NCI-H460 (cell line): Measurements from ENCODE around the gene KRT5. TPM values are rescaled to one million over a fixed set of nuclear protein-coding genes. Genes with fewer than 3 reads are reported as not detected.

Experiments used
- DNase-seq: peaks from one replicate; pipeline ENCODE4 v3.0.0-alpha.2; 2016; ENCODE audit warnings: low read depth; ENCODE audit errors: extremely low read depth
- total RNA-seq: library from RNA; depleted of rRNA; stranded (reverse); fragments of >200 nt; shearing (Covaris generic); gene quantifications from 2 replicates; pipeline ENCODE4 v1.2.3, GENCODE V29; 2014

The KRT5 gene
- total RNA-seq, 1 experiment from 2014 or later, result not detected

DNA sequence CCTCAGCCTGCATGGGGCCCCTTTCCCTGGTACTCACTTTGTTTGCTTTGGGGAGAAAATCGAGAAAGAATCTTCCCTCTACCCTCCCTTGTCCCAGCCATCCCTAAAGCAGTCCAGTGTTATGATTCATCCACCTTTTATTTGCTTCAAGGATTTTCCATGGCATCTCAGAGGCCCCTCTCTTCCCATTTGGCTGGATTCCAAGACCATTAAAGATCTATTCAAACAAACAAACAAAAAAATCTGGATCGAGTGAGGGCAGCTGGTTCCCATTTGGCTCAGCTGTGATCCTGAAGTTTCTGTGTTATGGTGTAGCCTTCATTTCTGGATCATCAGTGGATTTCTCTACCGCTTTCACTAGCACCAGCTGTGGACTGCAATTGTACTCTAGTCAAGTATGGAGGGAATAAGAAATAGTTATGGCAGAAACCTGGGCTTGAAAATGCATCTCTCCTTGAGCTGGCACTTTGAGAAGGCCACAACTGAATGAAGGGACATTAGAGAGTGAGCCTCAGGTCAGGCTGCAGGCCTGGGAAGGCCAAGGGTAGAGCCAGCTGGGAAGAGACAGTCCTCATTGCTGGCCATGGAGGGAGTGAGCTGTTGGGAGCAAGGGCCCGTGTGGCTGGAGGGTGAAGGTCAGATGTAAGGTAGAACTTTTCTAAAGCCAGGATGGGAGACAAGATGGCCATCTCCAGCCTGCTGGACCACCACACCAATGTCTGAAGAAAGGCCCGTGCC, 19.1 kb upstream of the KRT5 start:
- DNase-seq, result no peak

DNA sequence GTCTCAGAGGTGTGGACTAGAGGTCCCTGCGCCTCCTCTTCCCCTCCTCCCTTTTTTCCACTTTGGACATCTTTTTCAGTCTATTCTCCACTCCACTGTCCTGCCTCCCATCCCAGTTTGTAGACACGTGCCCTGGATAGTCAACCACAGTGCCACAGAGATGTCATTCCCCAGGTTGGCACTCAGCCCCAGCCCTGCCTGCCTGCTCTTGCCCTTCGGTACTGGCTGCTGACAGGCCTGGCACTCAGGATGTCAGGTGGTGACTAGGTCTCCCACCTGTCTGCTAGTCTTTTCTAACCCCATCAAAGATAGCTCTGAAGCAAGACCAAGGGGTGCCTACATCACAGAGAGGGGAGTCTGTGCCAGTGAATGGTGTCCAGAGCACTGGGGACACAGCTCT, 16.9 kb upstream of the KRT5 start:
- no peak for DNase-seq

DNA sequence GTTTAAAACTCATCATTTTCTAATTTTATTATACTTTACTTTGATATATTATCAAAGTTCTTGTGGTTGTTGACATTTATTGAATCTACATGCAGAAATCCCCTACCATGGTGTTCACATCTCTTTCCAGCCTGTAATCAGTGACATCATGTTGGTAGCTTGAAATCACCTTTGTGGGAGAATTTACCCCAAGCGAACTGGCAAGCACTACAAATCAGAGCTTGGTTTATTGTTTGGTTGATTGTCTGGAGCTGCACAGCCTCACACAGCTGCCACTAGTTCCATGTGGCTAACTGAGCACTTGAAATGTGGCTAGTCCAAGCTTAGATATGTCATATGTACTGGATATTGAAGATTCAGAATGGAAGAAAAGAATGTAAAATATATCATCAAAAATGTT, 15.4 kb upstream of the KRT5 start:
- no peak for DNase-seq

DNA sequence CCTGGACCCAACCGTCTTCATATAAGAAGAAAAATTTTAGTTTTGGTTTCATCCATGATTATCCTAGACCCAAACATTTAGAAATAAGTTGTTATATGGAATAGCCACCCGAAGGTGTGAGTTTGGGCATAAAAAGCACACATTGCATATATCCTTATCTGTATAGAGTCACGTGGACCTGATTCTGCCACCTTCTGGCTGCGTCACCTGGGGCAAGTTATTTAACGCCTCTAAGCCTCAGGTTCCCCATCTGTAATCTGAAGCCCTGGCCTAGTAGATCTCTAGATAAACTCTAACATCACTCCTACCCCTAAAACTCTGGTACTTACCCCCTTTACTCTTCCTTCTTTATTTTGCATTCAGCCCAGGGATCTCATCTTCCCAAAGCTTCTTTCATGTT, 14.3 kb upstream of the KRT5 start:
- no peak for DNase-seq

DNA sequence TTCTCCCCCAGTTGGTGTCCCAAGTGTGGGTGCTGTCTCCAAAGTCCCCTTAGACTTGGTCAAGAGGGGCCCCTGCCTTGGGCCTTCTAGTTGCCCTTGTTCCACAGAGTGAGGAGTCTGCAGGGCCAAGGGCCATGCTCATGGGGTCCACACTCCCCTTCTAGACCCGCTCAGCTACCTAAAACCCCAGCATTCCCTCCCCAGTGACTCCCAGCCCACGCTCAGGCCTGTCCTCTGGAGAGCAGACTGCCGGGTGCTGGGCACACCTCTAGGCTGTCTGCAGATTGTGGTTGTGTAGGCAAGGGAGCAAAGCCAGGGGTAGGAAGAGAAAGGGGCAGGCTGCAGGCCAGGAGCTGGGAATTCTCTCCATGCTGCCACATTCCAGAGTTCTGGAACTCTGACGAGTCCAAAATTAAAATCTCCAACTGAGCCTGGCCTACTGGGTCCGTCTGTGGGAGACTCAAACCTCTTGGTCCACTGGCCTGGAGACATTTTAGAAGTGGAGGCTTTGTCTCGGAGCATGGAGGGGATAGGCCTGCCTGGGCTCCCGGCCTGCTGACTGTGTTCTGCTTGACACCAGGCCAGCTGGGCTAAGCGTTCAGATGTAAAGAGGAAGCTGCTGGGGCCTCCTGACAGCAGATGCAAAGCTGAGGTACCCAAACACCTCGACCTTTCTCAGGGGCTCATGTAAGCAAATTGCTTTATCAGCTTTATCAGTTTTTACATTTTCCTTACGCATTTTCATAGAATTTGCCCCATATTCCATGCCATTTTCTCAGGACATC, 13.7 kb upstream of the KRT5 start:
- no peak for DNase-seq

DNA sequence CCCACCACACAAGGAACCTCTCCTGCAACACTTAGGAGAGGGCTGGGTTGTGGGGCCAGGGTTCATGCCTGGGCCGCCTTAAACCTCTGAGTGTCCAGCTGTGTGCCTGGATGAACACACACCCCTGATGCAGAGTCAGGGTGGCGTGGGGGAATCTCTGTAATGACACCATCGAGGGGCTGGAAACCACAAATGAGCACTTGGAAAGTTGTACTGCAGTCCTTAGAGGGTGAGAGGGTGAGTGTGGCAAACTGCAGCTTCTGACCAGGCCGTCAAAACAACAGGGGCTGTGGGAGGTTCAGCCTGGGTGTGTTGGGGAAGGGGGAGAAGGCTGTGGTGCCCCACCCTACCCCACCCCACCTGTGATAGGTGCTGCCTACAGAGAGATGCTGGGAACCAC, 12.4 kb upstream of the KRT5 start:
- no peak for DNase-seq

DNA sequence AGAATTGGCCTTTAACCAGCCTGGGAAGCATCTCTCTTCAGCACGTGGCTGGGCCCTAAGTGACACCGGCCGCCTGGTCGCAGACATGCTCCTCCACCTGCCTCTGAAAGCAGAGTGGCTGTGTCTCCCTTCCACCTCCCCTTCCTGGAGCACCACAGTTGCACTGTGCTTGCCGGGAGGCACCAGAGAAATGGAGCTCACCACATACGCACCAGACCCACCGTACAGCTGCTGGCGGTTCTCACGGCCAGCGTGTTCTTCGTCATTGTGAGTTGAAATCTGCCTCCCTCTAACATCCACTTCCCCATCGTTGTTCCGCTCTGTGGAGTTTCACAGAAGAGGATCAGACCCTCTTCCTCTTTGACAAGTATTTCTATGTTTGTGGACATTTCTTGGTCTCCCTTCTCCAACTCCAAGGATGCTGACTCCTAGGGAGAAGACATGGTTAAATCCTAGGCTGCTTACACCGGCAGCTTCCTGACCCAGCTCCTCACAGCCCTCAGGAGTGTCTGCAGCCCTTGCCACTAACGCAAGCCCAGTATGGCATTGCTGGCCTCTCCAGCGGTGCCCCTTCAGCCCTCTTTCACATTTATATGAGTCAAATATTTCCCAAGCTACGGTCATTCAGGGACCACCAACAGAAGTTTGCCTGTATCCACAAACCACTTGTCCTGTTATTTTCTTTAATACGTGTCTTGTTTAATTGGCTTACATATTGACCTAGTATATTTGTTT, 11.5 kb upstream of the KRT5 start:
- no peak for DNase-seq

DNA sequence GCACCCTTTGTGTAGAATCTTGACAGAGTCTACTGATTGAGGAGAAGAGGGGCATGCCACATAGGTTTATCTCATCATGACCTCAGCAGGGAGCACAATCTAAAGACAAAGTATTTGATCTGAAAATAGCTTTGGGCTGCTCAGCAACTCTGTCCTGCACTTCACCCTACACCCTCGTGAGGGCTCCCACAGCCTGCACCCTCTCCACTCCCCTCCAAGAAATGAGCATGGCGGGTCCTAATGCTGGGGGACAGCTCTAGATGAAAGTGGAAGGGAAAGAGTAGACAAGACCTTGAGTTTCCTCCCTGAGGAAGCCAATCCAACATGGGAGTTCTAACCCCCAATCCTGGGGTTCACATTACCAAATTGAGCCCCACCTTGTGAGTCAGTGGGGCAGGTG, 10.7 kb upstream of the KRT5 start:
- no peak for DNase-seq

DNA sequence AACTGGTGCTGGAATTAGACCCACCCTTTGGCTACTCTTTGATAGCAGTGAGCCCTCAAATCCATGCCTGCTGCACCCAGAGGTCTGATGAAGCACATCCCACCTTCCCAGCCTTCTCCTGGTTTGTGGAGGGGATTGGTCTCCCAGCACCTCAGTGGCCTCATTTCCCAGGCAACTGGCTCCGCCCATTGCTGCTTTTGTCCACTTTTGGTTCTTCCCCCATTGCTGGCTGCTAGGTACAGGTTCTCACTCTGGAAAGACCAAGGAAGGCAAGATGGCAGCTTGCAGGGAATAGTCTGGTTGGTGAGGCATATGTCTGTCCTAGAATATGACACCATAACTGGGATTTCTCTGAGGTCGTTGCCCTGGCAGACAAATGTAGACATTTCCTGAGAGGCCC, 10.2 kb upstream of the KRT5 start:
- DNase-seq, result no peak

DNA sequence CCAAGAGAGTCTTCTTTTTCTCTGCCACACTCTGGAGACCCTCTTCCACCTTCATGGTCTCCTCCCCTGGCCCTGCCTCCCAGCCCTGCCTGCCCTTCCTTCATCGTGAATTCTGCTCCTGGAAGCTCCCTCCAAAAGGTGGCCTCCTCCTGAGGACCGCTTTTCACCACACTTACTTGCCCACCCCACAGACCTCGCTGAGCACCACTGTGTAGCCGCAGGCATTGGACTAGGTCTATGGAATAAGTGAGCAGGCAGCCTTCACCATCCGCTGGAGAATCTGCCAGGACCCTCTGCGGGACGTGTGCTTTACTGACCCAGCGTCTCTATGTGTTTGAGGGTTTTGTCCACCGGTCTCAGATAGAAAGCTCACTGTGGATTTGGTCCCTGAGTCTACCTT, 9.7 kb upstream of the KRT5 start:
- DNase-seq, result no peak

DNA sequence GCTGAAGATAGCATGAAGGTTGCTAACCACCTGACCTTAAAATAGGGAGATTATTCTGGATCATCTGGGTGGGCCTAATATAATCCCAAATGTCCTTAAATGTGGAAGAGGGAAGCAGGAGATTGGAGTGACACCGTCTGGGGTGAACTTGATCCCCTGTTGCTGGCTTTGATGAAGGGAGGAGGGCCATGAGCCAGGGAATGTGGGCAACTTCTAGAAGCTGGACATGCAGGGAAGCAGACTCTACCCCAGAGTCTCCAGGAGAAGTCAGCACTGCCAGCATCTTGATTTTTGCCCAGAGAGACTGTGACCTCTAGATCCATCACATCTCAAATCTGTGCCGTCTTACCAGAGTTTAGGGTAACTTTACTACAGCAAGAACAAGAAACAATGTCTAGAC, 9.2 kb upstream of the KRT5 start:
- DNase-seq, result no peak

DNA sequence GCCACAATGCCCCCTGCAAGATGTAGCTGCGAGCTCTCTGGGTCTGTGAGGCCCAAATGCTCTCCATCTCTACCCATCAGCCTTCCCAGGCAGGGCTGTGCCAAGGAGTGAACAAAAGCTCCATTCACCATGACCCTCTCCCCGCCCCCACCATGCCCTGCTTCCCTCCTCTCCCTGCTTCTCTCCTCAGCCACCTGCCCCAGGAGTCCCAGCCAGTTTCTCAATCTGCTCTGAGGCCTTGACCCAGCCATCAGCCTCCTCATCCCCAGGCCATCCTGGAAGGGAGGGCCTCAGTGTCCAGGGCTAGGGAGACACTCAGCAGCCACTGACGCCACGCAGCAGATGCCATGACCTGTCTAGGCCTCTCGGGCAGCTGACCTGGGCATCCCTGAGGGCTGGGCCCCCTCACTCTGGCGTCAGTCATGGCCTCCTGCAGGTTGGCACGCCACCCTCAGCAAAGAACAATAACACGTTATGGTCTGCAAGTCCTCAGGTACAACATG, 8.5 kb upstream of the KRT5 start:
- no peak for DNase-seq

DNA sequence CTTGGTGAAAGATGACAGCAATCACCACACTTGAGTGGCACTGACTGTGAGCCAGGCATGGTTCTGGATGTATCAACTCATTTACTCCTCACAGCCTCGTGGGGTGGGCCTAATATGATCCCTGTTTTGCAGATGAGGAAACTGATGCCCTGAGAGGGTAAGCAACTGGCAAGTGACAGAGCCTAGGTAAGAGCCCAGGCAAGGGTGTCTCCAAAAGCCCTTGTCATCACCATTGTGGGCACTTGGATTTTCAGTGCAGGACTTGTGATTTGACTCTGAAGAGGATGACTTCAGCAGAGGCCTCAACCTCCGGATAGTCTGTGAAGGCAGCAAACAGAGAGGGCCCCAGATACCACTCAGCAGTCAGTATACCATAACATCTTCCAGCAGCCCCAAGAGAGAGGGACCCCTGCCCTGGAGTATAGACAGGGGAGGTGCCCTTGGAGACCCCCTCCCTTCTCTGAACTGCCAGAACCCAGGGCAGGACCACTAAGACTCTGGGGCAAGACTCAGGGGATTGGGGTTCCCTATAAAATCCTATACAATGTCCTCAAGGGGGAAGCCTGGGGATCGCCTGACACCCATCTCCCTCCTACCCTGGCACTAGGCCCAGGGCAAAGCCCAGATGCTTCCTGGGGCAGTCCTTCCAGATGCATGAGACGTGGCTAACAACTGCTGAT, 7.1 kb upstream of the KRT5 start:
- DNase-seq, result no peak

DNA sequence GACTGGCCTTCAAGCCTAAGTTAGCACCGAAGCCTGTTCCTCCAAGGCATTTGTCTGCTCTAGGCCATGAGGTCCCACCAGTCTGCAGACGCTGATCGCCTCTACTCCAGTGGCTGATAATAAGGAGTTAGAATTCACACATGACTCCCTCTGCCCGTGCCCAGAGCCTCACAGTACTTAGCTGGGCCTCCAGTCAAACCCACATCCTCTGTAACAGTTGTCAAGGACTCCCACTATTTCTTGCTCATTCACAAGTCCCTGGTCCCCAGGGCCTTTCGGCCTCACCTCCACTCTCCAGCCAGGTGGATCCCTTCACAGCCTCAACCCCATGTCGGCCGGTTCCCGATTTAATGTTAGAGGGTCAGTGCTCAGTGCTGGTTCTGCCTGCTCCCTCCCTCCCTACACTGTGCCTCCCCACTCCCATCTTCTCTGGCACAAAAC, 6.3 kb upstream of the KRT5 start:
- DNase-seq, result no peak

DNA sequence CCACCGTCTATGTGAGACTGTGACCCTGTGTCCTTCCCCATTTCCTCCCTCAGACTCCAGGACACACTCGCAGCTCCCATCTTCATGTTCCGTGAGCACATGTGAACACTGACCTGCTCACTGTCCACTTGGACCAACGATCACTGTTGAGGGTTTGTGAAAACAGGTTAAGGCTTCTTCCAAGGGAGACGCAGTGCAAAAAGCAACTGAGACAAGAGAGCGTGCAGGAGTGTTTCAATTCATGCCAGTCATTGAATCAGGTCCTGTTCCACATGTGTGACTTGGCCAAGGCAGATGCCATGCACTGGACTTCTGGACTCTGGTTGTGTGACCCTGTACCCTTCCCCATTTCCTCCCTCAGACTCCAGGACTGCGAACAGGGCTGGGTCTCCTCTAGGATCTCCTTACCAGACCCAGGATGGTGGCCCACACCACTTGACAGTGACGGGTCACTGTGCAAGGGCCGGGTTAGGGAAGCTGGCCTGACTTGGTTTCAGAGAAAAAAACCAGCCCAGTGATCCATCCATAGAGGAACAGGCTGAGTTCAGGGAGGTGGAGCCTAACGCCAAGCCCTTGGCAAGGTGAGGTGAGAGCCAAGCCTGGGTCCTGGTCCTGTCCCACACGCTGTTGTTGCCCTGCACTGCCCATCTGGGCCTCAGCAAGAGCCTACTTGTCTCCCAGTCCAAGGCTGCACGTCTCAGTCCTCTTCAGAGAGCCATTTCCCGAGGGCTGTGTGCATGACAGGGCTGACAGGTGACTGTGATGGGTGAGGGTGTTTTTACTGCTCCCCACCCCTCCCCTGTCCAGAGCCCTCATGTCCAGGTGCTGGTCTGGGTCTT, 5.7 kb upstream of the KRT5 start:
- DNase-seq, result no peak

DNA sequence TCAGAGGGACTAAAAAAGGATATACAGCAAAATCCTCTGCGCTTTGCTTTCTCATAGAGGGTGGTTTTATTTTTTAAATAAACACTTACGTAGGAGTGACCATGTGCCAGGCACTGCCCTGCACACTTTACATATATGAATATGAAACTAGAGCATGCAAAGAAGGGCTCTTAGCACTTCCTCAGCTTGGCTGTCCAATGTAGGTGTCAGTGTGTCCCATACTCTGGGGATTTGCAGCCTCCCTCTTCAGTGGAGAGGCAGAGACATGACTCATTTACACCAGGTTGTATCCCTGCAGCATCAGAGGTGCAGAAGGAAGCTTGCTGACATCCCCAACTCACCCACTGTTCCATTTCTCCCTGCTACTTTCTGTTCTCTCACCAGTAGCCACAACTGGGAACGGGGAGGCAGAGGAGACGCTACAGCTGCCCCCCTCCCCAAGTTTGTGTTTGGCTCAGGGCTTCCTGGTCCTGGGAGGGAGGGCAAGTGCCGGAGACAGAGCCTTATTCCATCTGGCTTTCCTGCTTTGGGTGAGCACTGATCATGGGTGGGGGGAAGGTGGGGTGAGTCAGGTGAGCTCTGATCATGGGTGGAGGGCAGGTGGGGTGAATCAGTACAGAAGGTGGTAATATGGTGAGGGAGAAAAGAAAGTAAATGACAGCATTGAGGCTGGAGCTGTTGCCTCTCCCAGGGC, 4.9 kb upstream of the KRT5 start:
- no peak for DNase-seq

DNA sequence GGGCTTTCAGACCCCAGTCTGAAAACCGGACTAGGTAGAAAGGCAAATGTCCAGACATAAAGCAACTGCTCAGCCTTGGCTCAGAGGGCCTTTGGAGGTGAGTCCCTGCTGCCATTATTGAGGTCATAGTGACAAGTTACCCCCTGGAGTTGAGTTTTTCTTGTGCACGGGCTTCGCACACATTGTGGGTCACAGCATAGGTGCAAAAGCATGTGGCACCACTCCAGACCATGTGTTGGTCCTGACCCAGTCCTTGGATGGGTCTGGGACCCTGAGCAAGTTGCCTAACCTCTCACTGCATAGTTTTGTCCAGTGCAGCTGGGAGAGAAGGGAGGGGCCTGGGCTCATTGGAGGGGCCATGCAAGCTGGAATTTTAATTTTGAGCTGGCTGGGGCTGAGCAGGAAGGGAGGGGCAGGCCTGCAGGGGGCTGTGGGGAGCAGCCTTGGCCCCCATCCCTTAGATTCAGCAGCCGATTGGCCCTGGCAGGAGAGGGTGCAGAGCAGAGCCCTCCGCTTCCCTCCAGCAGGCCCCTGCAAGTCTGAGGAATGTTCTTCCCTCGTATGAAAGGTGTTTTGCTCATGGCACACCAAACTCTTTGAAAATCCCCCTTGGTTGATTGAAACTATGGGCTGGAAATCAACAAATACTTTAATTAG, 4.2 kb upstream of the KRT5 start:
- DNase-seq, result no peak

DNA sequence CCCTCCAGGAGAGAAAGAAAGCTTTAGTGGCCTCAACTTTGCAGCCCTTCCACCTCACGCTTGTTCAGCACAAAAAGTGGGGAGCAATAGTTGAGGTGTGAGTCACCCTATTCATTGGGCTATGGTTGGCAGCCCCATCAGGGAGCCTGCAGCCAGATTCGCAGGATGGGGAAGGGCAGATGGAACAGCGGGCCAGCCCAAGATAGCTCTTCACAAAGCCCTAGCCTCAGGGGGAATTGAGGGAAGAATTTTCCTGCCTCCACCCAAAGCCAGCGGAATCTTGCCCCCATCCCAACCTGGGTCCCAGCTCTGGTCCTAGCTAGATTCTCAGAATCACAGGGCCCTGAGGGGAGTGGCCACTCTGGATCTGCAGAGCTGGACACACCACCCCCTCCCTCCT, 3.6 kb upstream of the KRT5 start:
- DNase-seq, result no peak
